DOHH2 (cell line): ENCODE results near the gene KNDC1.

Experiments
- H3F3A ChIP-seq: fragments of 200-600 bp; sonication (generic), shearing (Covaris generic); 2 replicates; pipeline ENCODE4 v1.6.0; 2016; ENCODE audit warnings: antibody characterized with exemption, mild to moderate bottlenecking; ENCODE audit not compliant: control insufficient read depth, insufficient read depth
- H3K27ac ChIP-seq: fragments of 200-600 bp; sonication (generic); 2 replicates; pipeline ENCODE4 v1.5.1; 2014; ENCODE audit warnings: low read depth, mild to moderate bottlenecking, low read length, moderate library complexity
- H3K27me3 ChIP-seq: fragments of 200-600 bp; sonication (generic); 2 replicates; pipeline ENCODE4 v1.6.1; 2014; ENCODE audit warnings: mild to moderate bottlenecking, low read length, mixed read lengths; ENCODE audit not compliant: control insufficient read depth
- H3K36me3 ChIP-seq: fragments of 200-600 bp; sonication (generic); 2 replicates; pipeline ENCODE4 v1.6.1; 2014; ENCODE audit warnings: mild to moderate bottlenecking, low read length, moderate library complexity, mixed read lengths; ENCODE audit not compliant: control insufficient read depth
- H3K4me1 ChIP-seq: fragments of 200-600 bp; sonication (generic); 2 replicates; pipeline ENCODE4 v1.6.1; 2014; ENCODE audit warnings: mild to moderate bottlenecking, low read length, mixed read lengths; ENCODE audit not compliant: control insufficient read depth
- H3K4me2 ChIP-seq: fragments of 200-600 bp; sonication (generic); 2 replicates; pipeline ENCODE4 v1.6.0; 2014; ENCODE audit warnings: mild to moderate bottlenecking, low read length, moderate library complexity
- H3K4me3 ChIP-seq: fragments of 200-600 bp; sonication (generic); 2 replicates; pipeline ENCODE4 v1.5.1; 2014; ENCODE audit warnings: mild to moderate bottlenecking, low read length, mixed read lengths
- H3K79me2 ChIP-seq: fragments of 200-600 bp; sonication (generic); 2 replicates; pipeline ENCODE4 v1.6.1; 2014; ENCODE audit warnings: mild to moderate bottlenecking, low read length, mixed read lengths; ENCODE audit not compliant: control insufficient read depth
- H3K9me2 ChIP-seq: fragments of 200-600 bp; sonication (generic); replicated peaks from 2 replicates; pipeline ENCODE4 v1.6.1; 2014; ENCODE audit warnings: mild to moderate bottlenecking, low read length, mixed read lengths; ENCODE audit not compliant: control insufficient read depth
- H3K9me3 ChIP-seq: fragments of 200-600 bp; sonication (generic); 2 replicates; pipeline ENCODE4 v1.6.1; 2014; ENCODE audit warnings: antibody characterized with exemption, low read length, mixed read lengths; ENCODE audit not compliant: control insufficient read depth, insufficient read depth
- H4K20me1 ChIP-seq: fragments of 200-600 bp; sonication (generic); 2 replicates; pipeline ENCODE4 v1.6.0; 2014; ENCODE audit warnings: low read depth, mild to moderate bottlenecking, antibody characterized with exemption, low read length, moderate library complexity; ENCODE audit not compliant: control insufficient read depth, insufficient read depth
- EZH2phosphoT487 ChIP-seq: fragments of 200-600 bp; sonication (generic); IDR thresholded peaks from 2 replicates; pipeline ENCODE4 v1.6.1; 2017; ENCODE audit warnings: borderline replicate concordance, mild to moderate bottlenecking, antibody characterized with exemption, low read length, moderate library complexity, mixed read lengths
- TF ChIP-seq, protein P1 (sequence below): fragments of 200-600 bp; sonication (generic); IDR thresholded peaks from one replicate; pipeline ENCODE4 v1.5.1; 2014; ENCODE audit warnings: antibody characterized with exemption, mild to moderate bottlenecking, low read depth, low read length; ENCODE audit not compliant: poor library complexity, severe bottlenecking

Gene KNDC1

DNA sequence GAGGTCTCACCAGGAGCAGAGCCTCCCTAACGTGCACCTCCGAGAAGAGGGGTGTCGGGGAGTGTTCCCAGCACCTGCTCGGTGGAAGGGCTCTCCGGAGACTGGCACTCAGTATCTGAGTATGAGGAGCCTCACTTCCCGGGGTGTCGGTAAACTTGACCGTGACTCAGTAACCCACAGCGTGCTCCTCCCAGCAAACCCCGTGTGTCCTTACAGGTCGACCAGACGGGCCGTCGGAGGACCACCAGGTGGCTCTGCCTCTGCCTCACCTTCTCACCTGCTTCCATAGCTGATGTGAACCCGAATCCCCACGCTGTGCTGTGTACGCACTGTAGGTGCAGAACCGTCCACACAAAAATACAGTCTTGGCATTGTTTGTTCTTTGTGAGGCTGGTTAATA, 29.0 kb upstream of the KNDC1 start:
- Histone ChIP-seq H3K27ac (no peak overlapping the region), H3K4me3 (no peak overlapping the region), H3K27me3 (no peaks in the 10 kb centered on the region), H3K9me3 (peaks cover 17% of the 10 kb centered on the region; the same call in 1 of the 2 replicates), H3K79me2 (no peaks in the 10 kb centered on the region), H3K4me1 (no peaks in the 10 kb centered on the region), H4K20me1 (no peaks in the 10 kb centered on the region), H3K36me3 (no peaks in the 10 kb centered on the region), H3K9me2 (no peaks in the 10 kb centered on the region), H3K4me2 (no peak overlapping the region), H3F3A (no peaks in the 10 kb centered on the region)
- TF ChIP-seq, protein P1, sequence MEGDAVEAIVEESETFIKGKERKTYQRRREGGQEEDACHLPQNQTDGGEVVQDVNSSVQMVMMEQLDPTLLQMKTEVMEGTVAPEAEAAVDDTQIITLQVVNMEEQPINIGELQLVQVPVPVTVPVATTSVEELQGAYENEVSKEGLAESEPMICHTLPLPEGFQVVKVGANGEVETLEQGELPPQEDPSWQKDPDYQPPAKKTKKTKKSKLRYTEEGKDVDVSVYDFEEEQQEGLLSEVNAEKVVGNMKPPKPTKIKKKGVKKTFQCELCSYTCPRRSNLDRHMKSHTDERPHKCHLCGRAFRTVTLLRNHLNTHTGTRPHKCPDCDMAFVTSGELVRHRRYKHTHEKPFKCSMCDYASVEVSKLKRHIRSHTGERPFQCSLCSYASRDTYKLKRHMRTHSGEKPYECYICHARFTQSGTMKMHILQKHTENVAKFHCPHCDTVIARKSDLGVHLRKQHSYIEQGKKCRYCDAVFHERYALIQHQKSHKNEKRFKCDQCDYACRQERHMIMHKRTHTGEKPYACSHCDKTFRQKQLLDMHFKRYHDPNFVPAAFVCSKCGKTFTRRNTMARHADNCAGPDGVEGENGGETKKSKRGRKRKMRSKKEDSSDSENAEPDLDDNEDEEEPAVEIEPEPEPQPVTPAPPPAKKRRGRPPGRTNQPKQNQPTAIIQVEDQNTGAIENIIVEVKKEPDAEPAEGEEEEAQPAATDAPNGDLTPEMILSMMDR, result no peak
- TF ChIP-seq EZH2phosphoT487, result no peak

DNA sequence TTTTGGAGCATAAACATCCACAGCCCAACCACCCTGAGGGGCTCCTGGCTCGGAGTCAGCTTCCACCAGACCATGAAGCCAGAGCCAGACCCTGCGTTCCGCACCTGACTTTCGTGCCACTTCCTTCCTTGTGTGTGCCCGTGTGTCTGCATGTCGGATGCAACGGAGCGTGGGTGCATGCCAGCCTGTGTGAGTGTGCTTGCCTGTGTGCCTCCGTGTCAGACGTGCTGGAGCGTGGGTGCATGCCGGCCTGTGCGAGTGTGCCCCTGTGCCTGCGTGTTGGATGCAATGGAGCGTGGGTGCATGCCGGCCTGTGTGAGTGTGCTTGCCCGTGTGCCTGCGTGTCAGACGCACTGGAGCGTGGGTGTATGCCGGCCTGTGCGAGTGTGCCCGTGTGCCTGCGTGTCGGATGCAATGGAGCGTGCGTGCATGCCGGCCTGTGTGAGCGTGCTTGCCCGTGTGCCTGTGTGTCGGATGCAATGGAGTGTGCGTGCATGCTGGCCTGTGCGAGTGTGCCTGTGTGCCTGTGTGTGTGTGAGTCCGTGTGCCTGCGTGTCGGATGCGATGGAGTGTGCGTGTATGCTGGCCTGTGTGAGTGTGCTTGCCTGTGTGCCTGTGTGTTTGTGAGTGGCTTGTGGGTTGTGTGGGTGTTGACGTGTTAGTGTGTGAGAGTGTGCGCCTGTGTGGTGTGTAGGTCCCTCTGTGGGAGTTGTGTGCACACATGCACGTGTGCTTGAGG, 28.1 kb upstream of the KNDC1 start:
- Histone ChIP-seq H3K9me3 (peaks cover 17% of the 10 kb centered on the region; the same call in 1 of the 2 replicates), H3K4me1 (no peaks in the 10 kb centered on the region), H3K9me2 (no peaks in the 10 kb centered on the region), H3K27ac (no peak overlapping the region), H3K4me3 (no peak overlapping the region), H3K36me3 (no peaks in the 10 kb centered on the region), H3K4me2 (no peak overlapping the region), H4K20me1 (no peaks in the 10 kb centered on the region), H3K27me3 (no peaks in the 10 kb centered on the region), H3F3A (no peaks in the 10 kb centered on the region), H3K79me2 (no peaks in the 10 kb centered on the region)
- TF ChIP-seq EZH2phosphoT487, result no peak
- TF ChIP-seq, protein P1, result no peak

DNA sequence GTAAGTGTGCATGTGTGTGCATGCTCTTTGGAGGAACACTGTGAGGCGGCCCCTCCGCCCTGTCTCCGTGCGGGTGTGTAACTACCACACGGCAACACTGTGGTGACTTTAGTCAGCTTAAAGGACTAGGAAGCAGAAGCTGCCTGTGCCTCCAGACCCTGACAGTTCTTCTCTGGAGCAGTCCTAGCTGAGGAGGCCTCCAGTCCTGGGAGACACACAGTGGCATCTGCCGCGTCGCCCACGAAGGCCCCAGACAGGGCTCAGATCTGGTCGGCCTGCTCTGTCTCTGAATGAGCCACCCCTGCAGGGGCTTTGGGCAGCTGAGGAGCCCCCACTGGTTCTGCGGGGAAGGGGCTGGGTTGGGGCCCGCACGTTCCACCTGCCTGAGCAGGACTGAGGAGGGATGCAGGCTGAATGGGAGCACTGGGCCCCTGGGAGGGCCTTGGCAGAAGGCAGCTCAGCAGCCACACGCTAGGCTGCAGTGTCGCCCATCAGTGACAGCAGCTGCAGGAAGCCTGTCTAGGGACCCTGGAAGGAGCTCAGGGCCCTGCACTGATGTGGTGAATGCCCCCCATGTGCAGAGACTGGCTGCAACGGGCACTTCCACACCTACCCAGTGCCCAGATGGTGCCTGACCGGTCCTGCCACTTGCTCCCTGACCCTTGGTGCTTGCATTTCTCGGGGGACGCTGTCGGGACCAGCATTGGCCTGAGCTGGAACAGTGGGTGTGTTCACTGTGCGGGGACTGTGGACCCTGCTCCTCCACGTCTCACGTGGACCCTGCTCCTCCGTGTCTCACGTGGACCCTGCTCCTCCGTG, 27.3 kb upstream of the KNDC1 start:
- Histone ChIP-seq H3K9me2 (no peaks in the 10 kb centered on the region), H3K4me2 (no peak overlapping the region)
- TF ChIP-seq, protein P1, result no peak
- TF ChIP-seq EZH2phosphoT487, result no peak

More for the DNA sequence above, 27.3 kb upstream of the KNDC1 start:
- Histone ChIP-seq H3K4me1 (no peaks in the 10 kb centered on the region), H3K27ac (no peak overlapping the region), H3K27me3 (no peaks in the 10 kb centered on the region), H3K4me3 (no peak overlapping the region), H3K79me2 (no peaks in the 10 kb centered on the region), H3K36me3 (no peaks in the 10 kb centered on the region), H3K9me3 (peaks cover 12% of the 10 kb centered on the region; the same call in 1 of the 2 replicates), H3F3A (no peaks in the 10 kb centered on the region), H4K20me1 (no peaks in the 10 kb centered on the region)
